HG02642 (cell line): Measurements from ENCODE around the gene CEP44.
"Not testable (repeated sequence)": the region's sequence is repeated elsewhere in the genome, so short reads cannot be mapped to it uniquely, and the experiment has no call there.

Source experiments
- ATAC-seq: cut with Tn5 transposase; IDR thresholded peaks from one replicate; pipeline ENCODE4 v1.9.1; 2021; ENCODE audit warnings: mild to moderate bottlenecking; ENCODE audit not compliant: unreplicated experiment, poor library complexity

CEP44 gene

DNA sequence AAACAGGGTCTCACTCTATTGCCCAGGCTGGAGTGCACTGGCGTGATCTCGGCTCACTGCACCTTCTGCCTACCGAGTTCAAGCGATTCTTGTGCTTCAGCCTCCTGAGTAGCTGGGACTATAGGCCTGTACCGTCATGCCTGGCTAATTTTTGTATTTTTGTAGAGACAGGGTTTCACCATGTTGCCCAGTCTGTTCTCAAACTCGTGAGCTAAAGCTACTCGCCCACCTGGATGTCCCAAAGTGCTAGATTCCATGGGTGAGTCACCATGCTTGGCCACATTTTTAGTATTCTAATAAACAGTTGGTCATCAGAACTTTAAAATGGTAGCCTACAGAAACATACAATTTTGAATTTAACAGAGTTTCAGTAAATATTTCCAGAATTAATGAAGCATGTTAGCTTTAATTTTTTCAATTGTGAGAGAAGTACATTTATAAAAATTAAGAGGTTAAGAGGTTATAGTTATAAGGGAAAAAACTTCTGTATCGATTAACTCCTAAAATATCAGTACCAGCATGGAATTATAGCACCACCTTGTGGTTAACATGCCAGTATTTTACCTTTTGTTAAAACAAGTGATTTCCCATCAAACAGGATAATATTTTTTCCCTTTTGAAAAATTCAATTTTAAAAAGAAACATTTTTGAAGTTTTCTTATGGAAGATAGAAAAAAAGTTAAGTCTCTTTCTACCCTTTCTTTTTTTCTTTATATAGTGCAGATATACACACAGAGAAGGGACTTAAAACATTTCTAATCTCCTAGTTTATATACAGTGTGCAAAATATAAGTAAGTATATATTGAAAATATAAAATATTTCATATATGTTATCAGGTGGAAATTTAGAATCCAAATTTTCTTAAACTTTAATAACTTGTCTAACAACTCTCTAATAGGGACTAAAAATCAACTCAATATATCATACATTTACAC, 35.4 kb downstream of the CEP44 start:
- ATAC-seq: no peak

DNA sequence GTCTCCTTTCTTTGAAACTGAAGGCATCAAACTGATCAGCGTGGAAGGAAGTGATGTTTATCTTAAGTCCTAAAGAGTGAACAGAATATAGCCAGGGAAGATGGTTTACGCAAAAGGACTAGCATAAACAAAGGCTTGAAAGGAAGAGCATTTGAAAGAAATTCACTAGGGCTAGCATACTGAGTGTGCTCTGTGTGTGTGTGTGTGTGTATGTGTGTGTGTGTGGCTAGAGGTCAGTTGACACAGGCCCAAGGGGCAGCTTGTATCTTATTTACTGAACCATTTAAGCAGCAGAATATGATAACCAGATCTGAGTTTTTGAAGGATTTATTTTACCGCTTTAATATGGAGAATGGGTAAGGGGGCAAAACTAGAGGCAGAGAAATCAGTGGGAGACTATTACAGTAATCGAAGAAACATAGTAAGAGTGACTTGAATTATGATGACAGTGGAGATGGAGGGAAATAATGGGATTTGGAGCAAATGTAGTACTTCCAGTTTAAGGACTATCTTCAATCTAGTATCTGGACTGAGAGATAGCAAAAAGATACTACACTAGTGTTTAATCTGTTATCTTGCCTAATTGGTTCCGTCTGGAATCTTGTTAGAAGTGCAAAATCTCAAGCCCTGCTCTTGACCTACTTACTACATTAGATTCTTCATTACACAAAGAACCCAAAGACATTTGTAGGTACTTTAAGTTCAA, 36.9 kb downstream of the CEP44 start:
- ATAC-seq: no peak

DNA sequence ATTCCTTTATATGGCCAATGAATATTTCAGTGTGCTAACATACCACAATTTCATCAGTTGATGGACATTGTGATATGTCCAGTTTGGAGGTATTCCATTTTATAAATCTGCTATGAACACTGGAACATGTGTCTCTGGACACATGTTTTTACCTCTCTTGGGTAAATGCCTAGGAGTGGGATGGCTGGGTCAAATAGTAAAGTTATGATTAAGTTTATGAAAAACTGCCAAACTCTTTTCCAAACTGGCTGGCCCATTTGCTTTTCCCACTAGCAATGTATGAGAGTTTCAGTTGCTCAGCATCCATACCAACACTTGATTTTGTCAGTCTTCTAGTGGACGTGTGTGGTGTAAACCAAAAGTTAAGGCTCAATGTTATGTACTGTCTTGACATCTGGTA, 40.5 kb downstream of the CEP44 start:
- no peak for ATAC-seq

DNA sequence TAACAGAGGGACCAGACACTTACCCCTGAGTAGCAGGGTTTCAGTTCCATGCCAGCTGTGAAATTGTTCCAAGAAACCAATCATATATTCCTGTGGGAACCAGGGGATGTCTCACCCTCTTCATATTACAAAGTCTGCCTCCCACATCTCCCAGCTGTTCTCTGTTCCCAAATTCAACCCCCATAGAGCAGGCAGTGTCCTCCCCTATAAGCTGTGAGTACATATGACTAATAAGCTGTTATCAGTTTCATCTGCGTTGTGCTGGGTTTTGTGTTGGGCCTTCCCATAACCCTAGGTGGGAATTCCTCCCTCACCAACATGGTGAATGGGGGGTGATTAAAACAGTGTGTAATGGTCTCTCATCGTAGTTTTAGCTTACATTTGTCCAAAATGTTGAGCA, 41.0 kb downstream of the CEP44 start:
- no peak for ATAC-seq

DNA sequence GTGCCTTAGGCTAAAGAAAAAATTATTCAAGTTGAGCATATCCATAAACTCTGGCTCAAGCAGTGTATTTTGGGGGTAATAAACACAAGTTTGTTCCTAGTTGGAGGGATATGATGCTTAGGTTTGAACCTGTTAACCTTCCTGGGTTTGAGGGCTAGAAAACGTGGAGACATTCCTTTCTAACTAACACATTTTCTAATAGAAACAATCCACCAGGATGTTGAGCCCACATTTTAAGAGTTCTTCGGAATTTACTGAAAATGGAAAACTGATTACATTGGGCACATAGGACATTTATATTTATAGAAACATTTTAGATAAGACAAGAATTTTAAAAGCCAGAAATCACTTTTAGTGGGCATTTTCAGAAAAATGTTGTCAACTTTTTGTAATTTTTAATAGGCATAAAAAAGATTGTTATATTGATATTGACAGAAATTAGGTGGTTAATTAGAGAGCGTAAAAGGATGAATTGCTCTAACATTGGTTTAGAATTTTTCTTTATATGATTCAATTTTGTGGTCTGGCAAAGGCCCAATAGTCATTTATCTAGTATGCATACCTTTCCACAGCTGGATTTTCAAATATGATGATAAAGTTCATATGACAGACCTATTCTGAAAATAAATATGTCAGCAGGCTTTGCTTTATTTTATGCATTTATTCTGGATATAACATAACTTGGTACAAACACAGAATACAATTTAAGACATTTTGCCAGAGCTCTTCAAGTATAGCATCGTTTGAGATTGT, 49.2 kb downstream of the CEP44 start:
- no peak for ATAC-seq

DNA sequence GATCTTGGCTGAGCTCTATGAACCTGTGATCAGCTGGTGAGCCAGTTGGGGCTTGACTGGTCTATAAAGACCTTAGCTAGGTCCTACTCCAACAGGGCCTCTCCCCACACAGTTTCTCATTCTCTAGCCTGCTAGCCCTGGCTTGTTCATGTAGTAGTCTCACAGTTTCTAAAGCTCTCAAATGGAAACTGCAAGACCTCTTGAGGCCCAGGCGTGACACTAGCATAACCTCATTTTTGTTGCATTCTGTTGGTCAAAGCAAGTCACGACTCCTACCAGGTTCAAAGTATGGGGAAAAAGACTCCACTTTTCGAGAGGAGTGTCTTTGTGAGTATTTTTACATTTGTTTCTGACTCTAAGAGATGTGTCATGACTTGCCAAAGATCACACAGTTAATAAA, 50.9 kb downstream of the CEP44 start:
- peak; percentile 96 for ATAC-seq

DNA sequence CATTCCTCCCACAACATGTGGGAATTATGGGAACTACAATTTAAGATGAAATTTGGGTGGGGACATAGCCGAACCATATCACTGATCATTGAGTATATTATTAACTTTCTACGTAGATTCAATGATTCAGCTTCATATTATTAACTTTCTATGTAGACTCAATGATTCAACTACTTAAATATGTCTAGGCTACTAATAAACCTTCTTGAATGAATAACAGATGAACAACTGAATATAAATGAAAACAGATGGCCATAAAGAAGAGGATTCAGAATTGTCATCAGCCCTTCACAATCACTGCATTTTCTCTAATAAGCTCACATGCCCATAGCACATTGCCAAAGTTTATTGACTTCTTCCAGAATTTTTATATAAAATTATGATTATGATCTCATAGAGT, 57.0 kb downstream of the CEP44 start:
- no peak for ATAC-seq

DNA sequence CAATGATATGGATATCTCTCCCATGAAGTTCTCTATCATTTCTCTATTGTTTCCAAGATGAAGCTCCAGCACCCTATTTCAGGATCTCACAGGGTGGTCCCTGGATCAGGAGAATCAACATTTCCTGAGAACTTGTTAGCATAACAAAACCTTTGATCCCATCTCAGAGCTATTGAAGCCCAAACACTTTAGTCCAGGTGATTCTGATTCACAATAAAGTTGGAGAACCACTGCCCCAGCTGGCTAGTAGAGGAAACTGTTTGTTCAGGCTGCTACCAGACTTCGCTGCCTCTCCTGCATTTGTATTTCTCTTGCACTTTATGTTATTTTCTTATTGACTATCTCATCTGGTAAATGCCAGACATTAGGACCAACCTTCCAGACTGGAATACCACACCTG, 65.4 kb downstream of the CEP44 start:
- ATAC-seq: no peak

DNA sequence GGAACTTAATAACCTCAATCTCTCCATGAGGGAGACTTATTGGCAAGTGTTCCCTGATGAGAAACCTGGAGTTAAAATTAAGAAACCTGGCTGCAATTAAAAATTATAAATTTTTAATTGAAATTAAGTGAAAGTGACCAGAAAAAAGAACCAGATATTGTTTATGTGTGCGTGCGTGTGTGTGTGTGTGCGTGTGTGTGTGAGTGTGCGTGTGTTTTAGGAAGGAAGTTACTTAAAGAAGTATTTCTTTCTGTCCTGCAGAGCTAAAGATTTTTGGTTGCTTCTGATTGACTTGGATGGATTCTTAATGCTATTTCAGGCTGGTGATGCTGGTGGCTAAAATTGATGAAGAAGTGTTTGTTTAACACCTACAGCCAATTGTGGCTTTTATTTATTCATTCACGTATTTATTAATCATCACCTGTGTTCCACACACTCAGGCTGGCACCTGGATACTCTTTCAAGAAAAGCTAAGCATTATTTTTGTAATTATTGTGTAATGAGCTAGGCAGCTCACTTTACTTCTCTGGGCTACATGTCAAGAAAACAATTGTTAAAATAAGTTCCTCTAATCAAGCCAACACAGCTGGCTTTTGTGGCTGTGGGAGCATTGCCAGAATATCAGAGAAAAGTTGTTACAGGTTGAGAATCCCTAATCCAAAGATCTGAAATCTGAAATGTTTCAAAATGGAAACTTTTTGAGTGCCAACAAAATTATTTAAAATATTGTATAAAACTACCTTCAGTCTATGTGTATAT, 68.5 kb downstream of the CEP44 start:
- no peak for ATAC-seq

DNA sequence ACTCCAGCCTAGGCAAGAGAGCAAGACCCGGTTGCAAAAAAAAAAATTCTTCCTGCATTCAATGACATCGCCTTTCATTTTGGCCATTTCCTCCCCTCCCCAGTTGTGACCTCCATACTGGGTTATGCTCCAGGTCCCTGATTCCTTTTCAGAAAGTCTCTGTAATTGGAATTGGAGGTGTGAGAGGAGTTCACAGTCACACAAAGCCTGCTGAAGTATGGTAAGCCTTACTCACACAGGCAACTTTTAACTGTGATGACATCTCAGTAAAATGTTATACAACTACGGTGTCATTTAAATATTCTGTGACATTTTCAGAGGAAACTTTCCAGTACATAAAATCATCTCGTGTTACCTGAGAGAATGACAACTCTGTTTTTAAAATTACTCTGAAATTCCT, 73.6 kb downstream of the CEP44 start:
- ATAC-seq: no peak

DNA sequence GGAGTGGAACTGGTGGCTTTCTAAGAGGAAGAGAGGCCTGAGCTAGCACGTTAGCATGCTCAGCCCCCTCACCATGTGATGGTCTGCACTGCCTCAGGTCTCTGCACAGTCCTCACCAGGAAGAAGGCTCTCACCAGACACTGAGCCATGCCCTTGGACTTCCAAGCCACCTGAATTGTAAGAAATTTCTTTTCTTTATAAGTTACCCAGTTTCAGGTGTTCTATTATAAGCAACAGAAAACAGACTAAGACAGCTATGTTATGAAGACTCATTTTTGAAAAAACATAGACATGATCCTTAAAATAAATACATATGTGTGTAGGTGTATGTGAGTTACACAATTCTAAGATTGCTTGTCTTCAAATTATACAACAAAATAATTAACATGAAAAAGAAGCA, 74.7 kb downstream of the CEP44 start:
- ATAC-seq: peak; percentile 46

DNA sequence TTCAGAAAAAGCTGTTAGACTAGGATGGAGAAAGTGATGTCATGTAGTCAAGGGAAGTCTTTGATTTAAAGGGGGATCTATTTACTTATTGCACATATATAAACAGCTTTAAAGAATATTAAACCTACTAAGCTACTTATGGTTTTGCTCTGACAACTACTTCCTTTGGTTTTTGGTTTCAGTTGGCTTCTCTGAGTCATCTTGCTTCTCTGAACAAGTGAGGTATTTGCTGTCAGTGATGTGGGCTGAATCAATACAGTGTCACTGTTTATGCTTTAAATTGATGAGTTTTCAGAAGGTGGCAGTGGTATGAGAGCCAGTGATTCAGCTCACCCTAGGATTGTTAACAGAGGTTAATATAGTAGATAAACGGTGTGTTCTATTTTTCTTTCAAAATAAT, 75.1 kb downstream of the CEP44 start:
- ATAC-seq: peak; percentile 99

DNA sequence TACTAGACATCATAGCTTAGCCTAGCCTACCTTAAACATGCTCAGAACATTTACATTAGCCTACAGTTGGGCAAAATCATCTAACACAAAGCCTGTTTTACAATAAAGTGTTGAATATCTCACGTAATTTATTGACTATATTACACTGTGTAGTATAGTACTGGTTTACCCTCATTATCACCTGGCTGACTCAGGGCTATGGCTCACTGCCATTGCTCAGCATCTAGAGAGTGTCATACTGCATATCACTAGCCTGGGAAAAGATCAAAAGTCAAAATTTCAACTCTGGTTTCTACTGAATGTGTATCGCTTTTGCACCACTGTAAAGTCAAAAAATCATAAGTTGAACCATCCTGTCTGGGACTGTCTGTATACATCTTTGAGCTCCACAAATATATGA, 78.6 kb downstream of the CEP44 start:
- ATAC-seq: no peak

DNA sequence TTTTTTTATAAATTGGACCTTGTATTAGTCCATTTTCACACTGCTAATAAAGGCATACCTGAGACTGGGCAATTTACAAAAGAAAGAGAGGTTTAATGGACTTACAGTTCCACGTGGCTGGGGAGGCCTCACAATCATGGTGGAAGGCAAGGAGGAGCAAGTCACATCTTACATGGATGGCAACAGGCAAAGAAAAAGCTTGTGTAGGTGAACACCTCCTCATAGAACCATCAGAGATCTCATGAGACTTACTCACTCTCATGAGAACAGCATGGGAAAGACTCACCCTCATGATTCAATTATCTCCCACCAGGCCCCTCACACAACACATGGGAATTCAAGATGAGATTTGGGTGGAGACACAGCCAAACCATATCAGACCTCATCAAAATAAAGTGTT, 80.1 kb downstream of the CEP44 start:
- ATAC-seq: not testable (repeated sequence)

DNA sequence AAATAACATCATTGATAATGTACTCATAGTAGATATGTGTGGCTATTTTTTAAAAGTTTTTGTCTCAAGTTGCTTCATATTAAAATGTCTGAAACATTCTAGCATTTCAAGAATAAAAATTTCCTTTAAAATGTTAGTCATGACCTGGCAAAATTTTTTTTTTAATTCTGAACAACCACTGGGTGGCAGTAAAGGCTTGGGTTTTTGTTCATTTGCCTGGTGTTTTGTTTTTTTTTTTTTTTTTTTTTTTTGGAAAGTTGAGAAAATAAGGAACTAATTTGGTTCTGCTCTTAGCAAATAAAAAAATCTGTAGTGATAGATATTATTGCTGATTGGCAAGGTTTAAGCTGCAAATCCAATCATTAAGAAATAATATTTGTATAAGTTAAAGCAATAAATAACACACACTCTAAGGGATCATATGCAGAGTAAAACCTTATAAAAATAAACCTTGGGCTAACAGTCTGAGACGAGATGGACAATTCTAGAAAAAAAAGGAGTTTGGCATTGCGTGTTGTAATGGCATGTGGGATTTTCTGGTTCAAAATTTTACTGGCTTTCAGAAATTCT, 81.4 kb downstream of the CEP44 start:
- ATAC-seq: no peak

DNA sequence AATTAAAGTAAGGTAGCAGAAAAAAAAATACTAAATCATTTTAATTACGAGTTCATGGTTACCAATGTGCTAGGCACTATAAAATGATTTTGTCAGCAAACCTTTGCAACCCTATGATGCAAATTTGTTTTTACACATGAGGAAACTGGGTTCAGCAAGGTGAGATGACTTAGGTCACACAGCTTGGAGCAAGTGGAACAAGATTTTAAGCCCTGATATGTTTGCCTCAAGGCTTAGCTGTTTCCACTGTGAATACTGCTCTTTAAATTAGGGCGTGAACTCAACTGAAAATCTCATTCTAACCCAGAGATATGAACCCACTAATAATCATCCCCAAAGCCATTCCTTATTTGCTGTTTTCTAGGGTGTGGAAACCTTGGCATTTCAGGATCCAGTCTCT, 86.3 kb downstream of the CEP44 start:
- ATAC-seq: no peak

DNA sequence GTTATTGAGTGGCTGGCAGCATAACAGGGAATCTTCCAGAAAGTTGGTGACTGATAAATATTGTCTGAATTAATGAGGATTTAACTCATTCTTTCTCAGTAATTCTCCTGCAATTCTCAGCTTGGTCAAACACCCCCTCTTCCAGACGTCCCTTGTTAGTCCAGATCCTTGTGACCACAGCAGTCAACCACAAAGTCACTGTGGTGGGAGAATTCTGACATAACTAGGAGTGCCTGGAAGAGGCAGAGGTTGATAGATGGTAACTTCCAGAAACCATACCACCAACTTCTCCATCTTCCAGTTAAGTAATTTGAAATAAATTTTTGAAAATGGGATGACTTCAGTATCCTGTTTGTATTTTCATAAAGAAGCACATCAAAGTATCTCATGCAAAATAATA, 90.1 kb downstream of the CEP44 start:
- no peak for ATAC-seq

DNA sequence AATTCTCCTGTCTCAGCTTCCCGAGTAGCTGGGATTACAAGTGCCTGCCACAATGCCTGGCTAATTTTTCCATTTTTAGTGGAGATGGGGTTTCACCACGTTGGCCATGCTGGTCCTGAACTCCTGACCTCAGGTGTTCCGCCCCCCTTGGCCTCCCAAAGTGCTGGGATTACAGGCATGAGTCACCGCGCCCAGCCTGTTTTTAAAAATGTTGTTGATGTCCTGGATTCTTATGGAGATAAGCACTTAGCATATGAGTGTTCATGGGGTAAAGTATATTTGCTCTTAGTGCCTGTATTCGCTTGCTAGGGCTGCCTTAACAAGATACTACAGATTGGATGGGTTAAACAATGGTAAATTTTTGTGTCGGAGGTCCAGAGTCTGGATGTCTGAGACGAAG, 91.7 kb downstream of the CEP44 start:
- no peak for ATAC-seq

DNA sequence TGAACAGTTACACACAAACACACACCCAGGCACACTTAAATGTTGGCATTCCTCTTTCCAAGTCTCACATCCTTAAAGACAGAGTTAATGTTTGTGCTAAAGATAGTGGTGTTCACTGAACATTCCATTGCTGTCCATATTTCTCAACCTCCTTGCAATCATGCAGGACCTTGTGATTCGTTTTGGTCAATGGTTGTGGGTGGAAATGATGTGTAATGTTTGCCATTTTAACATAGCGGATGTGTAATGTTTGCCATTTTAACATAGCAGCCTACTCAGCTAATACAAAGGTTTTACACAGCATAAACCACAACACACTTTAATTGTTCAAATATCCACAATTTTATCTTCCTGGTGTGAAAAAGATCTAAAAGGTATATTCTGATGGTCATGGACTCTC, 93.9 kb downstream of the CEP44 start:
- no peak for ATAC-seq

DNA sequence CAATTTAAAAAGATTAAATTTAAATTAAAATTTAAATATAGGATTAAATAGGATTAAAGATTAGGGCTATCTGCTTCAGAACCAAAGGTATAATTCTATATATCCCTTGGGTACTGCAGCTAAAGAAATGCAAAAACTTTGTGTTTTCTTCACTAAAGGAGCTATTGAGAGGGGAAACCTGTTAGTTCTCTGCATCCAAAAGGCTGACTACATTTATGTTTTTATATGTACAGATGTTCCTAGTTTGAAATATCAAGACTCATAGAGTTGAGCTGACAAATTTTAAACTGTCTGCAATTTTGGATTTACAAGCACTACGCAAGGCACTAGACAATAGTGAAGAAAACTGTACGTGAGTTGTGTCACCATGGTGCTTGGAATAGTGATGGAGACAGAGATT, 95.2 kb downstream of the CEP44 start:
- ATAC-seq: no peak
